Sigmoid colon (tissue), 7 donors: Measurements from ENCODE around the gene NTM. TPM values are rescaled to one million over a fixed set of nuclear protein-coding genes. Genes with fewer than 3 reads are reported as not detected.

Source experiments
- DNase-seq: peaks from one replicate; pipeline ENCODE4 v3.0.0-alpha.2; 2019
- H3K27ac ChIP-seq, 4 donors: fragments of 200-600 bp; sonication (generic); one replicate each; pipeline ENCODE4 v1.5.1; 2016 to 2019; ENCODE audit warnings: mild to moderate bottlenecking in 1 of 4
- H3K27me3 ChIP-seq, 3 donors: fragments of 200-600 bp; sonication (generic); one replicate each; pipeline ENCODE4 v1.5.1; 2019; ENCODE audit warnings: mild to moderate bottlenecking in 1 of 3
- H3K36me3 ChIP-seq, 4 donors: fragments of 200-600 bp; sonication (generic); one replicate each; pipeline ENCODE4 v1.5.1; 2016 to 2019
- H3K4me1 ChIP-seq, 4 donors: fragments of 200-600 bp; sonication (generic); one replicate each; pipeline ENCODE4 v1.5.1; 2017 to 2019
- H3K4me3 ChIP-seq, 4 donors: fragments of 200-600 bp; sonication (generic); one replicate each; pipeline ENCODE4 v1.5.1; 2017 to 2019; ENCODE audit warnings: mild to moderate bottlenecking in 2 of 4, moderate library complexity in 1 of 4
- H3K9me3 ChIP-seq, 4 donors: fragments of 200-600 bp in 3 of 4; sonication (generic) in 3 of 4; one replicate each; pipeline versions ENCODE4 v1.5.1 to v1.6.1; 2013 to 2019
- EP300 ChIP-seq, 4 donors: sonication (generic); formaldehyde crosslinking; IDR thresholded peaks; one replicate each; pipeline ENCODE4 v1.6.1; 2017; ENCODE audit warnings: antibody characterized with exemption in 4 of 4
- POLR2A ChIP-seq, 2 donors: fragments of 450-650 bp; IDR thresholded peaks; one replicate each; pipeline ENCODE4 v1.6.1; 2016; ENCODE audit warnings: antibody characterized with exemption in 2 of 2, mild to moderate bottlenecking in 2 of 2, moderate library complexity in 2 of 2
- POLR2AphosphoS5 ChIP-seq, 4 donors: sonication (generic); formaldehyde crosslinking; IDR thresholded peaks; one replicate each; pipeline ENCODE4 v1.6.1; 2017; ENCODE audit warnings: antibody characterized with exemption in 4 of 4
- WGBS, 2 donors: extraction: QIAGEN DNeasy Blood & Tissue Kit; methylation state at CpG; one replicate each; pipeline ENCODE4 v1.1.7; 2013; 5-methylcytosine and 5-hydroxymethylcytosine counted together
- intact Hi-C: fragments of 100-400 bp; cut with DNase I; formaldehyde crosslinking; loops from one replicate; pipeline ENCODE4 v1.15.1; 2023
- polyA plus RNA-seq, 3 donors: library from polyadenylated mRNA; stranded (reverse); fragments of 200-250 nt; gene quantifications; one replicate each; pipeline ENCODE4 v1.2.3, GENCODE V29; 2013
- total RNA-seq, 4 donors: library from RNA; depleted of rRNA; stranded (reverse); fragments of >200 nt; gene quantifications; one replicate each; pipeline ENCODE4 v1.1.0, GENCODE V29; 2016
- TF ChIP-seq, protein P1 (sequence below), 4 experiments: fragments of 450-650 bp in 3 of 4; fragments of 200-600 bp in 1 of 4; IDR thresholded peaks; one replicate each; pipeline ENCODE4 v1.5.1; 2016 to 2019; ENCODE audit warnings: antibody characterized with exemption in 4 of 4, mild to moderate bottlenecking in 3 of 4, moderate library complexity in 2 of 4
- donor health status: healthy with polysubstance abuse.
- donor health status: Bipolar disorder and iron deficiency.
- donor health status: healthy.

NTM gene
- total and polyA plus RNA-seq, 7 donors: 0.96 to 18.3 (median 6.4) TPM; not detected in 1

DNA sequence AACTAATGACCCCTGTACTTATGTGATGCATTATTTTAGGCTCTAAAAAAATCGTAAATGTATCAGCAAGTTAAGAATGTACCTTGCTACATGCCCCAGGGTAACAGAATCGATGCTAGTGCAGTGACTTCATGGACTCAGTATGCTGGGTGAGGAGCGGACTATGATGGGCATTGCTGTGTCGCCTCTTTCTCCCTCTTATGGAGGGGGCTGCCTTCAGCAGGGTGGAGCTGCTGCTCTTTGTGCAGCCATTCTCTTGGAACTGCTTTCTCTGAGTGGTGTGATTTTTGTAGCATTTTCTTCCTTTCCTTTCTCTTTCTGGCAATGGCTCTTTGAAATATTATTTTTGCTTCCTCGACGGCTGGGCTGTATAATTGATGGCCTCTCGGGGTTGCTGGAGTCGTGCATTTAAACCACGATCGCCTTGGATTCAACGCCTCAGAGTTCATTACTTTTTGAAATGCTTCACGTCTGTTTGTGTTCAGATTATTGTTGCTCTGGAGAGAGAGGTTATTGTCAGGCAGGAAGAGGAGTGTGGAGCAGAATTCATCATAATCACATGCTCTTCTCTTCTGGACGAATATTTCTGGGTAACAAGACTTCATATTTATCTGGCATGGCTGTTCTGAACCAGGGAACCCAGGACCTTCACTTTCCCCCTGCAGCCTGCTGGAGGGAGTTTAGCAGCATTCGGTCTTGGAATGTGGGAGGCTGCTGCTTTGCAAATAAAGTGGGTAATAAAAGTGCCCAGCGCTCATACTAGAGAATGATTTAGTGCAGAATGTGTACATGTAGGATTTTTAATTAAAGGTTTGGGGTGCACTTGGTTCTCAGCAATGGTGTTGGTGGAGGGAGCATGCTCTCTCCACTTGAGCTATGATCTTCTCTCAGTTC lies 804.2 kb downstream of the NTM start:
- 45 to 57% methylated on average over 15 of the region's 15 CpGs for WGBS, 2 donors
- TF ChIP-seq POLR2AphosphoS5 (IDR thresholded peaks at IDR 0.05) (no peak), POLR2A (IDR thresholded peaks at IDR 0.05) (no peak), EP300 (IDR thresholded peaks at IDR 0.05) (no peak)
- TF ChIP-seq, protein P1, sequence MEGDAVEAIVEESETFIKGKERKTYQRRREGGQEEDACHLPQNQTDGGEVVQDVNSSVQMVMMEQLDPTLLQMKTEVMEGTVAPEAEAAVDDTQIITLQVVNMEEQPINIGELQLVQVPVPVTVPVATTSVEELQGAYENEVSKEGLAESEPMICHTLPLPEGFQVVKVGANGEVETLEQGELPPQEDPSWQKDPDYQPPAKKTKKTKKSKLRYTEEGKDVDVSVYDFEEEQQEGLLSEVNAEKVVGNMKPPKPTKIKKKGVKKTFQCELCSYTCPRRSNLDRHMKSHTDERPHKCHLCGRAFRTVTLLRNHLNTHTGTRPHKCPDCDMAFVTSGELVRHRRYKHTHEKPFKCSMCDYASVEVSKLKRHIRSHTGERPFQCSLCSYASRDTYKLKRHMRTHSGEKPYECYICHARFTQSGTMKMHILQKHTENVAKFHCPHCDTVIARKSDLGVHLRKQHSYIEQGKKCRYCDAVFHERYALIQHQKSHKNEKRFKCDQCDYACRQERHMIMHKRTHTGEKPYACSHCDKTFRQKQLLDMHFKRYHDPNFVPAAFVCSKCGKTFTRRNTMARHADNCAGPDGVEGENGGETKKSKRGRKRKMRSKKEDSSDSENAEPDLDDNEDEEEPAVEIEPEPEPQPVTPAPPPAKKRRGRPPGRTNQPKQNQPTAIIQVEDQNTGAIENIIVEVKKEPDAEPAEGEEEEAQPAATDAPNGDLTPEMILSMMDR (IDR thresholded peaks at IDR 0.05): no peak
- intact Hi-C loops: no loop called here
- Histone ChIP-seq H3K9me3 (no peaks in the 10 kb centered on the region), H3K4me3 (no peak overlapping the region), H3K27ac (no peak overlapping the region), H3K27me3 (no peaks in the 10 kb centered on the region), H3K36me3 (no peaks in the 10 kb centered on the region), H3K4me1 (no peaks in the 10 kb centered on the region)
- DNase-seq: no peak

DNA sequence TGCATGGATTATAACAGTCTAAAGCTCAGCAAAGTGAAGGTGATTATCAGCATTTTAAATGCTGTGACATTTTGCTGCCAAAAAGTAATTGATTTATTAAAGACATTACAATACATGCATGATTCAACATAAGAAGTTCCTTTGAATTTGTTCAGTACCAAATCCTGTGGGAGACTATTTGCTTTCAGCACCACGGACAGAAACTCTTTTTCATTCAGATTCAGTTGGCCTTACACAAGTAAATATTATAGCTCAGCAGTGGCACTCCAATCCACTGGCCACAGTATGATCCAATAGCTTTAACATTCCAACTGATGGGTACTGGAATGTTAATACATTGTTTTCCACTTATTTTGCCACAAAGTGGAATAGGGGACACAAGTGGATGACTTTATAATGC lies 806.7 kb downstream of the NTM start:
- Histone ChIP-seq H3K36me3 (no peaks in the 10 kb centered on the region), H3K27ac (no peak overlapping the region), H3K4me1 (no peaks in the 10 kb centered on the region), H3K4me3 (no peak overlapping the region), H3K27me3 (no peaks in the 10 kb centered on the region), H3K9me3 (no peaks in the 10 kb centered on the region)
- no peak for DNase-seq
- 6 to 14% methylated on average over 1 of the region's 1 CpG for WGBS, 2 donors
- TF ChIP-seq, protein P1 (IDR thresholded peaks at IDR 0.05): no peak
- no peak for TF ChIP-seq EP300 (IDR thresholded peaks at IDR 0.05)
- intact Hi-C loops: no loop called here

DNA sequence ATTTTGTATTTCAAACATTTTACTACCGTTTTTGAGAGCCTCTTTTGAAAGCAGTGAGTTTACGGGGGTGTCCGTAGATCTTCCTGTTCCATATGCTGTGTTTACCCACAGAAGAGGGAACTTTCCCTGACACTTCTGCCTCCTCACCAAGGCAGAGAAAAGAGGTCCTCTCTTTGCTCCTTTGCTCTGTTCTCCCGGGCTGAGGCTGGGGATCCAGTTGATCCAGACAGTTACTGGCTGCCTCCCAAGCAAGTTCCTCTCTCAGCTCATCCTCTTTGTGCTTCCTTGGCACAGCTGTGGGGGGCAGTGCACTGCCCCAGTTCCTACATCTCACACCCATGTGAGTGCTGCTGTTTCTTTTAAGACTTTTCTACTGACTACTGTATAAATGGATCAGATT lies 813.7 kb downstream of the NTM start:
- no peak for TF ChIP-seq POLR2AphosphoS5 (IDR thresholded peaks at IDR 0.05)
- no peak for TF ChIP-seq POLR2A (IDR thresholded peaks at IDR 0.05)
- TF ChIP-seq EP300 (IDR thresholded peaks at IDR 0.05): no peak
- TF ChIP-seq, protein P1 (IDR thresholded peaks at IDR 0.05): no peak
- Histone ChIP-seq H3K27me3 (no peaks in the 10 kb centered on the region), H3K36me3 (no peaks in the 10 kb centered on the region), H3K4me1 (no peaks in the 10 kb centered on the region), H3K4me3 (no peak overlapping the region), H3K9me3 (no peaks in the 10 kb centered on the region), H3K27ac (no peak overlapping the region)
- intact Hi-C loops: no loop called here
- 56 to 58% methylated on average over 4 of the region's 4 CpGs for WGBS, 2 donors
- no peak for DNase-seq

DNA sequence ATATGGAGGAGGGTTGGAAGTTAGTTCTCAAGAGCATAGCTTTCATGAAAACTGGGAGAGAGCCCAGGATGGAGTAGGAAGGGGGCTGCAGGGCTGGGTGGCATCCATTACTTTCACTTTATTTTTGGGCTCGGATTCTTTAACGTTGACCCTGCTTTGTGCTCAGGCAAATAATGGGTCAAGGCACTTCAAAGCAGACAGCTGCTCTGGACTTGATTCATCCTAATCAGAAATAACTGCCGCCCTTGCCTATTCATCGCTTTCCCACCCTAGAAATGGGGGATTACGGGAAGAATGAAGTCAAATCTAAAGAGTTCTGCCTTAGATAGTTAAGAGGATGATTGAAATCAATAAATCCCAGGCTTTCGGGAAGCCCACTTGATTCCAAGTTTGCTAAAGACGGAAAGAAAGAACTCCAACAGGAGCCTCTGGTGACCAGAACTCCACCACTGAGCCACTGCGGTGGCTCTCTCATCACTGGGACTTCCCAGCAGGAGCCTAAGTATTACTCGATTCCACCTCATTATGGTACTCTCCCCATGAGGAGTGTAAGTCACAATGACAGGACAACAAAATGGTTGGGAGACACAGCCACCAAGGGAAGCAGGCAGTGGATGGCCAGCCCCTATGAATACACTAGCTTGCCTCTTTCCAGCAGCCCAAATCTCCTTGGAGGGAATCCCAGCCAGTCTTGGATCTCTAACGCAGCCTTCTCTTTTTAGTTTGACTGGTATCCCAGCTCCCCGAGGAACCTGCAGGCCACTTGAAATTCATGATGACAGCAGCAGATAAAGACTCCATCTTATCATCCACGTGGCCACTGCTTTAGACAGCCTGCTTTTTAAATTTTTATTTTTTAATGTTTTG lies 815.5 kb downstream of the NTM start:
- Histone ChIP-seq H3K27ac (no peak overlapping the region), H3K4me3 (no peak overlapping the region), H3K27me3 (no peaks in the 10 kb centered on the region), H3K4me1 (no peaks in the 10 kb centered on the region), H3K36me3 (no peaks in the 10 kb centered on the region), H3K9me3 (no peaks in the 10 kb centered on the region)
- 83 to 88% methylated on average over 12 of the region's 12 CpGs for WGBS, 2 donors
- intact Hi-C loops: no loop called here
- TF ChIP-seq, protein P1 (IDR thresholded peaks at IDR 0.05): no peak
- TF ChIP-seq POLR2AphosphoS5 (IDR thresholded peaks at IDR 0.05): no peak
- no peak for TF ChIP-seq POLR2A (IDR thresholded peaks at IDR 0.05)
- TF ChIP-seq EP300 (IDR thresholded peaks at IDR 0.05): no peak
- DNase-seq: no peak
